H1 (cell line): ENCODE data around the gene SMYD4. TPM values are rescaled to one million over a fixed set of nuclear protein-coding genes. Genes with fewer than 3 reads are reported as not detected.

Experiments used
- CTCF ChIA-PET: fragments of 300-600 bp; sonication (Branson Sonifier 250); formaldehyde crosslinking; loops from one replicate; lab custom pipeline; 2021; ENCODE audit not compliant: partially characterized antibody; lab: Charles Lee
- POLR2A ChIA-PET: fragments of 300-600 bp; sonication (Branson Sonifier 250); formaldehyde crosslinking; loops from one replicate; lab custom pipeline; 2021; ENCODE audit warnings: inconsistent platforms; ENCODE audit not compliant: partially characterized antibody; lab: Charles Lee
- DNase-seq, 2 experiments: peaks; one replicate each; pipeline versions ENCODE4 v3.0.0 to v3.0.0-alpha.2; 2010 to 2022; ENCODE audit warnings: low spot score in 2 of 2, low read depth in 1 of 2, mixed read lengths in 1 of 2
- FAIRE-seq: peaks from 2 replicates; lab custom pipeline; 2011; peaks lifted over from hg19 to GRCh38; lab: Jason Lieb, UNC
- H2AFZ ChIP-seq: 2 replicates; pipeline ENCODE4 v1.8.1; 2012; ENCODE audit warnings: low read length, inconsistent platforms
- H2AK5ac ChIP-seq: 2 replicates; pipeline ENCODE4 v1.6.1; 2013; ENCODE audit warnings: low read depth, low read length
- H2BK120ac ChIP-seq: replicated peaks from 2 replicates; pipeline ENCODE3; 2013; ENCODE audit warnings: low read depth, low read length, inconsistent platforms
- H2BK12ac ChIP-seq: 2 replicates; pipeline ENCODE4 v1.6.1; 2013; ENCODE audit warnings: low read depth, low read length
- H2BK15ac ChIP-seq: 2 replicates; pipeline ENCODE4 v1.6.1; 2013; ENCODE audit warnings: low read length
- H2BK20ac ChIP-seq: 2 replicates; pipeline ENCODE4 v1.6.1; 2013; ENCODE audit warnings: low read length
- H2BK5ac ChIP-seq: 2 replicates; pipeline ENCODE4 v1.6.1; 2013; ENCODE audit warnings: low read depth, low read length
- H3K14ac ChIP-seq: 2 replicates; pipeline ENCODE4 v1.6.1; 2013; ENCODE audit warnings: inconsistent platforms; ENCODE audit not compliant: insufficient read length
- H3K18ac ChIP-seq: 2 replicates; pipeline ENCODE4 v1.6.1; 2013; ENCODE audit warnings: low read length; ENCODE audit errors: extremely low read depth
- H3K23ac ChIP-seq: 2 replicates; pipeline ENCODE4 v1.6.1; 2013; ENCODE audit warnings: inconsistent platforms; ENCODE audit not compliant: insufficient read length
- H3K23me2 ChIP-seq: 2 replicates; pipeline ENCODE4 v1.6.1; 2013; ENCODE audit warnings: low read depth, low read length
- H3K27ac ChIP-seq: 2 replicates; pipeline ENCODE4 v1.6.1; 2011; ENCODE audit warnings: low read depth, low read length, inconsistent platforms
- H3K27me3 ChIP-seq, 4 experiments: replicated peaks in 1 of 4; 1 replicate in 1 of 4; 2 replicates in 3 of 4; pipeline versions ENCODE4 v1.6.1 to v1.8.1; 2011 to 2013; ENCODE audit warnings: low read length in 3 of 4, mild to moderate bottlenecking in 3 of 4, inconsistent platforms in 2 of 4, mixed read lengths in 2 of 4, moderate library complexity in 1 of 4; ENCODE audit not compliant: control insufficient read depth in 3 of 4, insufficient read depth in 3 of 4; ENCODE audit errors: extremely low read depth in 1 of 4
- H3K36me3 ChIP-seq, 4 experiments: 2 replicates each; pipeline versions ENCODE4 v1.6.1 to v1.8.1; 2011 to 2013; ENCODE audit warnings: mild to moderate bottlenecking in 4 of 4, low read length in 3 of 4, moderate library complexity in 2 of 4, control low read depth in 1 of 4, inconsistent platforms in 1 of 4; ENCODE audit not compliant: insufficient read depth in 4 of 4, control insufficient read depth in 2 of 4
- H3K4ac ChIP-seq: replicated peaks from 2 replicates; pipeline ENCODE3; 2013; ENCODE audit warnings: low read length, low read depth, mixed read lengths, inconsistent platforms; ENCODE audit not compliant: insufficient read length
- H3K4me1 ChIP-seq, 4 experiments: replicated peaks in 1 of 4; 1 replicate in 1 of 4; 2 replicates in 3 of 4; pipeline versions ENCODE4 v1.6.1 to v1.8.1; 2011 to 2013; ENCODE audit warnings: low read length in 3 of 4, inconsistent platforms in 2 of 4, mixed read lengths in 1 of 4; ENCODE audit not compliant: insufficient read depth in 4 of 4, control insufficient read depth in 3 of 4
- H3K4me2 ChIP-seq, 2 experiments: 2 replicates each; pipeline versions ENCODE4 v1.6.1 to v1.8.1; 2011 to 2013; ENCODE audit warnings: low read depth in 2 of 2, low read length in 2 of 2, control low read depth in 1 of 2, inconsistent platforms in 1 of 2, mild to moderate bottlenecking in 1 of 2; ENCODE audit not compliant: insufficient read depth in 1 of 2
- H3K4me3 ChIP-seq, 4 experiments: fragments of 200-600, 300-600 bp in 1 of 4; sonication (generic), shearing (Covaris generic), sonication (Bioruptor Twin) in 1 of 4; 2 replicates each; pipeline versions ENCODE4 v1.5.1 to v1.8.1; 2011 to 2016; ENCODE audit warnings: low read length in 4 of 4, low read depth in 3 of 4, control low read depth in 2 of 4, inconsistent platforms in 2 of 4, mild to moderate bottlenecking in 2 of 4, mixed read lengths in 1 of 4, moderate library complexity in 1 of 4; ENCODE audit not compliant: insufficient read depth in 2 of 4; ENCODE audit errors: extremely low read depth in 1 of 4
- H3K56ac ChIP-seq: replicated peaks from 2 replicates; pipeline ENCODE3; 2013; ENCODE audit warnings: low read depth, mild to moderate bottlenecking, mixed read lengths, low read length, inconsistent platforms; ENCODE audit not compliant: insufficient read length
- H3K79me1 ChIP-seq: 2 replicates; pipeline ENCODE4 v1.6.1; 2013; ENCODE audit warnings: low read depth, low read length, control low read depth
- H3K79me2 ChIP-seq, 2 experiments: 2 replicates each; pipeline versions ENCODE4 v1.6.1 to v1.8.1; 2012 to 2013; ENCODE audit warnings: low read length in 2 of 2, mild to moderate bottlenecking in 2 of 2, inconsistent platforms in 1 of 2; ENCODE audit not compliant: insufficient read depth in 2 of 2, control insufficient read depth in 1 of 2
- H3K9ac ChIP-seq, 4 experiments: replicated peaks in 1 of 4; 1 replicate in 1 of 4; 2 replicates in 3 of 4; pipeline versions ENCODE4 v1.6.1 to v1.8.1; 2011 to 2013; ENCODE audit warnings: low read depth in 3 of 4, low read length in 3 of 4, control low read depth in 2 of 4, mild to moderate bottlenecking in 2 of 4, moderate library complexity in 2 of 4, inconsistent platforms in 1 of 4; ENCODE audit errors: extremely low read depth in 1 of 4
- H3K9me3 ChIP-seq, 2 experiments: 2 replicates each; pipeline versions ENCODE4 v1.6.1 to v1.8.1; 2012 to 2013; ENCODE audit warnings: mild to moderate bottlenecking in 2 of 2, moderate library complexity in 2 of 2, control low read depth in 1 of 2, inconsistent platforms in 1 of 2, low read depth in 1 of 2, low read length in 1 of 2, mixed read lengths in 1 of 2; ENCODE audit not compliant: insufficient read depth in 2 of 2
- H4K20me1 ChIP-seq, 2 experiments: replicated peaks in 1 of 2; 2 replicates each; pipeline versions ENCODE3 to v1.8.1; 2011 to 2013; ENCODE audit warnings: inconsistent platforms in 2 of 2, low read length in 2 of 2, mild to moderate bottlenecking in 1 of 2; ENCODE audit not compliant: insufficient read depth in 2 of 2, control insufficient read depth in 1 of 2
- H4K5ac ChIP-seq: 2 replicates; pipeline ENCODE4 v1.6.1; 2013; ENCODE audit warnings: low read length, low read depth, mixed read lengths, inconsistent platforms; ENCODE audit not compliant: insufficient read length
- H4K8ac ChIP-seq: 2 replicates; pipeline ENCODE4 v1.8.0; 2013; ENCODE audit warnings: mild to moderate bottlenecking, moderate library complexity, low read length, inconsistent platforms; ENCODE audit not compliant: insufficient read depth; ENCODE audit errors: extremely low read depth
- H4K91ac ChIP-seq: replicated peaks from 2 replicates; pipeline ENCODE3; 2013; ENCODE audit warnings: low read length, mixed read lengths, inconsistent platforms; ENCODE audit not compliant: insufficient read length
- CEBPB ChIP-seq: IDR thresholded peaks from 2 replicates; pipeline ENCODE4 v1.6.1; 2012; ENCODE audit warnings: low read depth, low read length
- GTF2F1 ChIP-seq: IDR thresholded peaks from 2 replicates; pipeline ENCODE4 v1.6.1; 2012; ENCODE audit warnings: low read depth, low read length, improper control_type of control experiment, borderline replicate concordance
- NANOG ChIP-seq: IDR thresholded peaks from 2 replicates; pipeline ENCODE4 v1.6.1; 2011; ENCODE audit warnings: low read length, low read depth, mild to moderate bottlenecking, inconsistent platforms; ENCODE audit not compliant: insufficient read depth, poor library complexity, severe bottlenecking
- NRF1 ChIP-seq: IDR thresholded peaks from 2 replicates; pipeline ENCODE4 v1.6.1; 2011; ENCODE audit warnings: mild to moderate bottlenecking, low read depth, low read length, improper control_type of control experiment
- POLR2AphosphoS5 ChIP-seq: IDR thresholded peaks from 2 replicates; pipeline ENCODE4 v1.6.1; 2011; ENCODE audit warnings: low read depth, low read length
- RFX5 ChIP-seq: IDR thresholded peaks from 2 replicates; pipeline ENCODE4 v1.6.1; 2011; ENCODE audit warnings: low read depth, low read length, improper control_type of control experiment, borderline replicate concordance
- SIRT6 ChIP-seq: IDR thresholded peaks from one replicate; pipeline ENCODE4 v1.7.1; 2012; ENCODE audit warnings: low read length, inconsistent platforms
- SIX5 ChIP-seq: IDR thresholded peaks from 2 replicates; pipeline ENCODE4 v1.6.1; 2011; ENCODE audit warnings: mild to moderate bottlenecking, low read depth, low read length
- SP4 ChIP-seq: IDR thresholded peaks from 2 replicates; pipeline ENCODE4 v1.6.1; 2012; ENCODE audit warnings: low read length, inconsistent platforms
- TAF1 ChIP-seq: IDR thresholded peaks from 2 replicates; pipeline ENCODE4 v1.6.1; 2011; ENCODE audit warnings: mild to moderate bottlenecking, low read depth, low read length
- WGBS, 2 experiments: shearing (Covaris generic) in 1 of 2; methylation state at CpG; one replicate each; pipeline versions ENCODE4 v1.1.6 to v1.1.7; 2013 to 2015; ENCODE audit warnings: low lambda C conversion rate in 2 of 2, mixed read lengths in 2 of 2, inconsistent platforms in 1 of 2, low coverage in 1 of 2, missing lambda C conversion rate in 1 of 2; ENCODE audit not compliant: insufficient replicate concordance in 2 of 2, insufficient coverage in 1 of 2, insufficient read length in 1 of 2; ENCODE audit errors: extremely low coverage in 1 of 2, missing lambda C conversion rate in 1 of 2; 5-methylcytosine and 5-hydroxymethylcytosine counted together
- polyA plus RNA-seq, 7 experiments: library from polyadenylated mRNA; depleted of rRNA in 3 of 7; stranded (reverse) in 5 of 7; unstranded in 2 of 7; fragments of >200 nt in 5 of 7; fragments of 200-250 nt in 2 of 7; gene quantifications; 1 replicate in 5 of 7; 2 replicates in 1 of 7; 4 replicates in 1 of 7; pipeline versions ENCODE4 v1.2.1 to v1.2.3, GENCODE V29; 2011 to 2013; ENCODE audit warnings: missing spikeins in 2 of 7, mixed read lengths in 2 of 7
- total RNA-seq: library from RNA; stranded (reverse); fragmentation: NEBNext Ultra II Directional; extraction: Animal tissue kit (Norgen Biotek cat#: 25700); gene quantifications from 2 replicates; pipeline ENCODE4 v1.2.1, GENCODE V29; 2021
- TF ChIP-seq, protein P1 (sequence below), 3 experiments: IDR thresholded peaks; 1 replicate in 2 of 3; 2 replicates in 1 of 3; pipeline versions ENCODE4 v1.5.1 to v1.6.1; 2011; ENCODE audit warnings: low read length in 3 of 3, mild to moderate bottlenecking in 3 of 3, inconsistent platforms in 2 of 3, low read depth in 1 of 3, moderate library complexity in 1 of 3; ENCODE audit not compliant: insufficient read depth in 1 of 3; ENCODE audit errors: control extremely low read depth in 1 of 3

SMYD4 gene
- total and polyA plus RNA-seq, 2 of the 8 experiments (the other 6 are each of a cell fraction or from before 2014, with no cell fraction given) = 10.5 to 23.4 TPM

DNA sequence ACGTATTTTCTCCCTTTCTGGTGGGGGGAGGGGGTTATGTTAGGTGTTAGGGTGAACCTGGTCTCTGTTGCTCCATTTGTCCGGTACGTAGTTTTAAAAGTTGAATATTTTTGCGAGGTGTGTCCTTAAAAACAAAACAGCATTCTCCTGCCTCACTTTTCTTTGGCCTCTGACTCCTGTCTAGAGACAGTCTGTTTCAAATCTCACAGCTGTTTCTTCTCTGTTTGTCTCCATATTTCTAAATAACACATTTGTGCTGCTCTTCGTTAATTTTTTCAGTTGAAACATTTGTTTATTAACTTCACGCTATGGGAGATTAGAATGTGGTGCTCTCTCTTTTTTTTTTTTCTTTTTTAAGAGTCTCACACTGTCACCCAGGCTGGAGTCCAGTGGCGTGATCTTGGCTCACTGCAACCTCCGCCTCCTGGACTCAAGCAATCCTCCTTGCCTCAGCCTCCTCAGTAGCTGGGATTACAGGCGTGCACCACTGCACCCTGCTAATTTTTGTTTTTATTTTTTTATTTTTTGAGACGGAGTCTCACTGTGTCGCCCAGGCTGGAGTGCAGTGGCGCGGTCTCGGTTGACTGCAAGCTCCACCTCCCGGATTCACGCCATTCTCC, 31.8 kb upstream of the SMYD4 start:
- 89% methylated on average over 16 of the region's 16 CpGs; no CpG with 5 or more reads in 1 of the 2 experiments for WGBS, 2 experiments
- H4K91ac ChIP-seq = no peak overlapping the region
- no peak overlapping the region for H3K4me3 ChIP-seq
- peaks cover 0 to 8% (median 4%) of the 10 kb centered on the region in 4 experiments; a peak in 3 of 8 replicates for H3K36me3 ChIP-seq
- H2BK120ac ChIP-seq = no peak overlapping the region
- H3K23ac ChIP-seq = no peak overlapping the region
- CTCF ChIA-PET = interaction anchor here (0.6 to 1.8 kb wide), 6 partner anchors 9 to 140 kb away, joined by 3 to 7 read pairs (median 4); no protein-coding TSS in a partner anchor
- no peak overlapping the region for H3K14ac ChIP-seq
- H3K18ac ChIP-seq = no peak overlapping the region
- H3K79me2 ChIP-seq = no peaks in the 10 kb centered on the region
- H3K4me2 ChIP-seq = no peak overlapping the region
- DNase-seq (no peak), FAIRE-seq (no peak)
- no peaks in the 10 kb centered on the region for H3K23me2 ChIP-seq
- no peak overlapping the region for H2BK20ac ChIP-seq
- no peaks in the 10 kb centered on the region for H3K9me3 ChIP-seq
- no peak overlapping the region for H3K9ac ChIP-seq
- H3K79me1 ChIP-seq = peaks cover 3% of the 10 kb centered on the region
- no peak overlapping the region for H3K4ac ChIP-seq
- H3K56ac ChIP-seq = no peak overlapping the region
- H3K4me1 ChIP-seq = no peaks in the 10 kb centered on the region
- no peaks in the 10 kb centered on the region for H3K27me3 ChIP-seq
- no peak overlapping the region for H4K5ac ChIP-seq
- H4K8ac ChIP-seq = no peak overlapping the region
- H2BK5ac ChIP-seq = no peak overlapping the region
- peaks cover 0 to 3% of the 10 kb centered on the region in 2 experiments for H4K20me1 ChIP-seq
- no peak overlapping the region for H2BK12ac ChIP-seq
- H2AFZ ChIP-seq = no peak overlapping the region
- H2BK15ac ChIP-seq = no peak overlapping the region
- no peak overlapping the region for H3K27ac ChIP-seq
- POLR2A ChIA-PET = interaction anchor here (0.8 kb wide), 1 partner anchor 148 kb away, joined by 5 read pairs; no protein-coding TSS in a partner anchor
- H2AK5ac ChIP-seq = no peak overlapping the region
- TF ChIP-seq RFX5 = no peak
- no peak for TF ChIP-seq POLR2AphosphoS5
- TF ChIP-seq CEBPB = no peak
- no peak for TF ChIP-seq TAF1
- TF ChIP-seq, protein P1, sequence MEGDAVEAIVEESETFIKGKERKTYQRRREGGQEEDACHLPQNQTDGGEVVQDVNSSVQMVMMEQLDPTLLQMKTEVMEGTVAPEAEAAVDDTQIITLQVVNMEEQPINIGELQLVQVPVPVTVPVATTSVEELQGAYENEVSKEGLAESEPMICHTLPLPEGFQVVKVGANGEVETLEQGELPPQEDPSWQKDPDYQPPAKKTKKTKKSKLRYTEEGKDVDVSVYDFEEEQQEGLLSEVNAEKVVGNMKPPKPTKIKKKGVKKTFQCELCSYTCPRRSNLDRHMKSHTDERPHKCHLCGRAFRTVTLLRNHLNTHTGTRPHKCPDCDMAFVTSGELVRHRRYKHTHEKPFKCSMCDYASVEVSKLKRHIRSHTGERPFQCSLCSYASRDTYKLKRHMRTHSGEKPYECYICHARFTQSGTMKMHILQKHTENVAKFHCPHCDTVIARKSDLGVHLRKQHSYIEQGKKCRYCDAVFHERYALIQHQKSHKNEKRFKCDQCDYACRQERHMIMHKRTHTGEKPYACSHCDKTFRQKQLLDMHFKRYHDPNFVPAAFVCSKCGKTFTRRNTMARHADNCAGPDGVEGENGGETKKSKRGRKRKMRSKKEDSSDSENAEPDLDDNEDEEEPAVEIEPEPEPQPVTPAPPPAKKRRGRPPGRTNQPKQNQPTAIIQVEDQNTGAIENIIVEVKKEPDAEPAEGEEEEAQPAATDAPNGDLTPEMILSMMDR (IDR thresholded peaks at IDR 0.05; ENCODE audit: control extremely low read depth in 1 of 3, insufficient read depth in 1 of 3, low read depth in 1 of 3, low read length in 3 of 3) = no peak
- no peak for TF ChIP-seq SIRT6
- no peak for TF ChIP-seq SP4
- no peak for TF ChIP-seq NANOG
- TF ChIP-seq GTF2F1 = no peak
- no peak for TF ChIP-seq SIX5
- TF ChIP-seq NRF1 = no peak
